Measurements from ENCODE around the gene RPAP3. TPM values are rescaled to one million over a fixed set of nuclear protein-coding genes. Genes with fewer than 3 reads are reported as not detected.

RPAP3 gene
- total RNA-seq = 10 to 100 TPM; 16.7 to 17.0 TPM

DNA sequence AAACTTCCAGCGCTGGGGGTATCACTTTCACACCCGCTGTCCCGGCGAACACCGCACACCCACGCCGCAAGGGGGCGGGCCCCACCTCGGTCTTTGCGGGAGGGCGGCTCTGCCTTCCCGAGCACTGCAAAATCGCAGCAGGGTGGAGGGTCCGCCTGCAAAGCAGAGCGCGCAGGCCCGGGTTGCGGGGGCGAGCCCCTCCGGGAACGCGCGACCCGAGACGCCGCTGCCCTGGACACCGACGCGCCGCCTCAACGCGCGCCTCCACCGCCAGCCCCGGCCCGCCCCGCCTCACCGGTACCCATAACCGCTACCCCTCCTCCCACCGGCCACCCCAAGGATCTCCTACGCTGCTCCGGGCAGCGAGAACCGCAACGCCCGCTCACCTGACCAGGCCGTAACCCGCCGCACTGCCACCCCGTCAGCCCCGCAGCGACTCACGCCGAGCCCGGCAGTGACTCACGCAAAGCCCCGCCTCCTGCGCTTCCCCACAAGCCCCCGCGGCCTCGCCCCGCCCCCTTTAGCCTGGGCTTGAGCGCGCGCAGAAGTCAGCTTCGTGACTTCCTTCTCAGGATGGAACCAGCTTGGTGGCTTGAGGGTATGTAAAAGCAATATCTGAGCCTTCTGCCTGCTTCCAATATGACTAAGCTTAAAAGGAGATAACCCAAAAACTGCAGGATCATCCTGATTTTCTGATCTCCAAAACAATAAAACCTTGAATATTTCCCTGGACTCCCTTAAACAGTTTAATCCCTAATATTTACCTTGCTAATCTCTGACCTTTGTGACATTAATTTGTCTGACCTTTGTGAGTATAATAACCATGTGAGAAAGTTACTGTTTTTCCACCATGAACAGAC, at the start of gene RPAP3:
TSS of gene RPAP3 (minus strand) at position 465 of the 860 bp plus-strand sequence. CDS start 3,190 bp downstream, outside the sequence.
- H3K4me3 ChIP-seq = peak within 1 kb of the TSS; percentile 96
- H3K27me3 ChIP-seq = no peaks in the 10 kb centered on the region
- H3K9ac ChIP-seq (ENCODE audit: low read depth in 2 of 2, low read length in 2 of 2) = peak within 1 kb of the TSS; percentile 74 to 94
- no peaks in the 10 kb centered on the region for H3K9me3 ChIP-seq
- DNase-seq = peak; percentile 98
- intact Hi-C loops (cut with DNase I) = no loop called here
- no peaks in the 10 kb centered on the region for H3K36me3 ChIP-seq
- peak within 1 kb of the TSS; percentile 88 for H3K27ac ChIP-seq
- TF ChIP-seq, protein P1, sequence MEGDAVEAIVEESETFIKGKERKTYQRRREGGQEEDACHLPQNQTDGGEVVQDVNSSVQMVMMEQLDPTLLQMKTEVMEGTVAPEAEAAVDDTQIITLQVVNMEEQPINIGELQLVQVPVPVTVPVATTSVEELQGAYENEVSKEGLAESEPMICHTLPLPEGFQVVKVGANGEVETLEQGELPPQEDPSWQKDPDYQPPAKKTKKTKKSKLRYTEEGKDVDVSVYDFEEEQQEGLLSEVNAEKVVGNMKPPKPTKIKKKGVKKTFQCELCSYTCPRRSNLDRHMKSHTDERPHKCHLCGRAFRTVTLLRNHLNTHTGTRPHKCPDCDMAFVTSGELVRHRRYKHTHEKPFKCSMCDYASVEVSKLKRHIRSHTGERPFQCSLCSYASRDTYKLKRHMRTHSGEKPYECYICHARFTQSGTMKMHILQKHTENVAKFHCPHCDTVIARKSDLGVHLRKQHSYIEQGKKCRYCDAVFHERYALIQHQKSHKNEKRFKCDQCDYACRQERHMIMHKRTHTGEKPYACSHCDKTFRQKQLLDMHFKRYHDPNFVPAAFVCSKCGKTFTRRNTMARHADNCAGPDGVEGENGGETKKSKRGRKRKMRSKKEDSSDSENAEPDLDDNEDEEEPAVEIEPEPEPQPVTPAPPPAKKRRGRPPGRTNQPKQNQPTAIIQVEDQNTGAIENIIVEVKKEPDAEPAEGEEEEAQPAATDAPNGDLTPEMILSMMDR (IDR thresholded peaks at IDR 0.05) = peak; percentile 69
- H3K4me1 ChIP-seq = no peaks in the 10 kb centered on the region

DNA sequence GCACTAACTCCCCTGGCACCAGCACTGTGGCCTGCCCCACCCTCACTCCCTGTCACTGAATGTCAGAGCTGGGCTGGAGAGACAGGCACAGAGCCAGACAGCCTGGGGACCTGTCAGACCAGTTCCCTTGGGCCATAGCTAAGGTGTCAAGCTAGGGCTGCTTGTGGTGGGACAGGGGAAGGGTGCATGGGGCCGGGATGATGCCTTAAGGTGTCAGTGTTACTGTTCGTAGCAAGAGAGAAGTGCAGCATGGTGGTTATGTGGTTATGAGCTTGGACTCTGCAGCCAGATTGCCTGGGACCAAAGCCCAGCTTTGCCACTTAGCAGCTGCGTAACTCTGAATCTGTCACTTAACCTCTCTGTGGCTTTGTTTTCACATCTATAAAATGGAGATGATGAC, 49.1 kb upstream of the RPAP3 start:
- intact Hi-C loops (cut with DNase I) = no loop called here
- TF ChIP-seq, protein P1 (IDR thresholded peaks at IDR 0.05) = no peak
- H3K4me1 ChIP-seq = peaks cover 27% of the 10 kb centered on the region
- peak overlapping the region; percentile 3 to 67 for H3K9ac ChIP-seq (ENCODE audit: low read depth in 2 of 2, low read length in 2 of 2)
- no peaks in the 10 kb centered on the region for H3K36me3 ChIP-seq
- H3K9me3 ChIP-seq = no peaks in the 10 kb centered on the region
- no peak overlapping the region for H3K4me3 ChIP-seq
- DNase-seq = peak; percentile 93
- no peaks in the 10 kb centered on the region for H3K27me3 ChIP-seq
- H3K27ac ChIP-seq = peak overlapping the region; percentile 66

DNA sequence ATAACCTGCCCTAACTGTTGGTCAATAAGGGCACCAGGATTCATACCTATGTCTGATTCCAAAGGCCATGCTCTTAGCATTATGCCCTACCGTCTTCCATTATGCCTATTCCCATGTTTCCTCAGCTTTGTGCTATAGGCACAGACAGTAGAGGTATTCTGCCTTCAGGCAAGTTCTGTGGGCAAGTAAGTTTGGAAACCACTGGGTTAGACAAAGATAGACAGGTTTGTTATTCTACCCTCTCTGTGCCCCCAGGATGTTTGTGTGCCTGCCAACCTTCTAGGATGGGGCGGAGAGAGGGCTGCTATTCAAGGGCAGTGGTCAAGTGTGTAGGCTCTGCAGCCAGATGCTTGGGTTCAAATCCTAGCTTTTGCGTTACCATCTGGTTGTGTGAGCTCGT, 48.3 kb upstream of the RPAP3 start:
- H3K4me3 ChIP-seq = no peak overlapping the region

DNA sequence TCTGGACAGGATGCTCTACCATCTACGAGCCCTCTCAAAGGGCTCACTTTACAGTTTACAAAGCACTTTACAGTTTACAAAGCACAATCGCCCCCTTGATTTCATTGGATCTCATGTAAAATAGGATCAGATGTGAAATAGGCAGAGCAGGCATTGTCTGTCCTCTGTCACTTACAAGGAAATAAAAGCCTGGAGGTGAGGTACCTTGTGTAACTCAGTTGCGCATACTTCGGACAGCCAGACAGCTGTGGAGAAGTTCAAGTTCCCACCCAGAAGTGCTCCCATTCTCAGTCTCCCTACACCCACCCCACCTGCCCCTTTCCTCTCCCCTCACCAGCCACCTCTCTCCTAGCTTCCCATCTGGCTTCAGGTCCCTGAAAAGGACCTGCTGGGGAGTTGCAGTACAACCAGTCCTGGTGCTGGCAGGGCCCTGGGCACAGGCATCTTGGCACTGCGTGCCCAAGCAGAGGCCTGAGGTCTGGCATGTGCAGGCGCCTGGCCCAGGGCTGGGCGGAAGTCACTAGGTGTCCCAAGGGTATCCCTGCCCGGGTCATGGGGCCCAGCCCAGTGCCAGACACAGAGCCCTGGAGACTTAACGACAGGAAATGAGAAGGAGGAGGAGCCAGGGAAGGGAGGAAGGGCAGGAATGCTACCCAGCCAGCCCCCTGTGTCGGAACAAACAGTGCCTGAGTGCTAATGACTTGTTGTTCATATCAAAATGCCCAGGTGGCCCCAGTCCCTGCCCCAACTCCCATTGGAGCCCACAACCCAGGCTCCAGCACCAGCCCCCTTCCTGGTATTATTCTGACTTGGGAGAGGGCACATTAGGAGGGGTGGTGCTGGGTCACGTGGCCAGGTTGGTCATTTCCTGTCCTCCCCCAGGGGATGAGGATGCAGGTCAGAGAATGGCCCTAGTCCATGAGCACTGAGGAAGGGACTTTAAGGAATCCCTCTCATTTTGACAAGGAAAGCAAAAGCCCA, 47.5 kb upstream of the RPAP3 start:
- DNase-seq = peak; percentile 76
- TF ChIP-seq, protein P1 (IDR thresholded peaks at IDR 0.05) = no peak
- H3K4me1 ChIP-seq = peaks cover 27% of the 10 kb centered on the region
- H3K36me3 ChIP-seq = no peaks in the 10 kb centered on the region
- no peaks in the 10 kb centered on the region for H3K27me3 ChIP-seq
- no peaks in the 10 kb centered on the region for H3K9me3 ChIP-seq
- H3K27ac ChIP-seq = peak overlapping the region; percentile 66
- H3K9ac ChIP-seq (ENCODE audit: low read depth in 2 of 2, low read length in 2 of 2) = peak overlapping the region in 1 of 2 donors; percentile 66
- intact Hi-C loops (cut with DNase I) = no loop called here
- H3K4me3 ChIP-seq = no peak overlapping the region

More for the DNA sequence above, 48.3 kb upstream of the RPAP3 start:
- Histone ChIP-seq H3K9ac (ENCODE audit: low read depth in 2 of 2, low read length in 2 of 2) (peak overlapping the region in 1 of 2 donors; percentile 67), H3K36me3 (no peaks in the 10 kb centered on the region), H3K9me3 (no peaks in the 10 kb centered on the region), H3K27ac (peak overlapping the region; percentile 66), H3K4me1 (peaks cover 27% of the 10 kb centered on the region), H3K27me3 (no peaks in the 10 kb centered on the region)
- intact Hi-C loops (cut with DNase I) = no loop called here
- TF ChIP-seq, protein P1 (IDR thresholded peaks at IDR 0.05) = no peak
- DNase-seq = no peak

DNA sequence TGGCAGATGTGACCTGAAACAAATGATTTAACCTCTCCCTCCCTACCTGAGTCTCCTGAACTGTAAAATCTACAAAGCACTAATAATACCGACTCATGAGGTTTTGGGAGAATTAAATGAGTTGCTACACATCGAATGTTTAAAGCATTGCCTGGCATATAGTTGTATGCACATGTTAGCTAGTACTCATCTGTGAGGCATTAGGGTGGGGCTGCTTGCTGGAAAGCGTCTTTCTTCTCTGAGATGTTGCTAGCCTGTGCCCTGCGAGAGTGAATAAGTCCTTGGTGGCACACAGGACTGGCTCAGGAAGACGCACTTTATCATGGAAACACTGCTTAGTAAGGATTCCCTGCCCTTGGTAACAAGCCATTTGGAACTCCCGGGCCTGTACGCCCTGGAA, 46.7 kb upstream of the RPAP3 start:
- no peak for DNase-seq
- Histone ChIP-seq H3K27me3 (no peaks in the 10 kb centered on the region), H3K36me3 (no peaks in the 10 kb centered on the region), H3K4me1 (peaks cover 27% of the 10 kb centered on the region), H3K9ac (ENCODE audit: low read depth in 2 of 2, low read length in 2 of 2) (peak overlapping the region in 1 of 2 donors; percentile 66), H3K9me3 (no peaks in the 10 kb centered on the region), H3K27ac (no peak overlapping the region), H3K4me3 (no peak overlapping the region)
- intact Hi-C loops (cut with DNase I) = no loop called here
- TF ChIP-seq, protein P1 (IDR thresholded peaks at IDR 0.05) = no peak
